ENCODE measurements around the gene DNAH7. TPM values are rescaled to one million over a fixed set of nuclear protein-coding genes. Genes with fewer than 3 reads are reported as not detected.

Gene DNAH7
- total and polyA plus RNA-seq, 10 of the 15 experiments (the other 5 are each of a cell fraction or from before 2014, with no cell fraction given): 0.05 to 0.61 (median 0.16) TPM

DNA sequence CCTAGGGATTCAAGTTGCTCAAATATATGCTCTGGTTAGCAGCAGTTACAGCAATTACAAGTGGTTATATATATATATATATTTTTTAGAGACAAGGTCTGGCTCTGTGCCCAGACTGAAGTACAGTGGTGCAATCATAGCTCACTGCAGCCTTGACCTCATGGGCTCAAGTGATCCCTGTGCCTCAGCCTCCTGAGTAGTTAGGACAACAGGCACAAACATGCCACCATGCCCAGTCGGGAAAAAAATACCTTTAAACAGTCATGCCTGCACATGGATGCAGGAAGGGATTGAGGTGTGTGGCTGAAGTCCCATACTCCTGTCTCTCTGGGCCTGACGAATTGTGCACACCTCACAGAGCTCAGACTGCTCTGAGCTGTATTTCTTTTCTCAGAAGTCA is 19.6 kb upstream of the DNAH7 start:
- Histone ChIP-seq H3K27me3 (replicated peaks in 1 of 2; ENCODE audit: control insufficient read depth in 2 of 2, insufficient read depth in 2 of 2, low read length in 1 of 2) (no peaks in the 10 kb centered on the region), H3K9ac (ENCODE audit: control insufficient read depth, insufficient read depth, low read length) (no peak overlapping the region), H3K9me3 (replicated peaks; ENCODE audit: control insufficient read depth, insufficient read depth, low read length) (peaks cover 9% of the 10 kb centered on the region; the same call in 2 of the 3 replicates), H3K79me2 (ENCODE audit: control insufficient read depth, insufficient read depth, low read length) (no peaks in the 10 kb centered on the region), H3K27ac (ENCODE audit: control insufficient read depth, insufficient read depth) (no peak overlapping the region), H3K4me3 (no peak overlapping the region), H3K36me3 (ENCODE audit: control insufficient read depth in 2 of 2, insufficient read depth in 2 of 2, low read length in 1 of 2) (no peaks in the 10 kb centered on the region), H2AFZ (ENCODE audit: control insufficient read depth, low read depth, low read length) (no peak overlapping the region), H3K4me2 (ENCODE audit: control insufficient read depth, insufficient read depth) (no peak overlapping the region), H4K20me1 (ENCODE audit: control insufficient read depth, insufficient read depth) (no peaks in the 10 kb centered on the region), H3K4me1 (ENCODE audit: control insufficient read depth, insufficient read depth, low read length) (peaks cover 4% of the 10 kb centered on the region; the same call in 1 of the 2 replicates)
- DNase-seq (ENCODE audit: low read depth, low spot score): no peak
- ChIA-PET POLR2A (interaction anchor here (1.1 kb wide), 1 partner anchor 21 kb away, joined by 3 read pairs; no protein-coding TSS in a partner anchor), SMC1A (ENCODE audit: uncharacterized antibody, unreplicated experiment) (interaction anchor here (1.0 to 1.2 kb wide), 2 partner anchors 10 to 13 kb away, joined by 4 to 5 read pairs; no protein-coding TSS in a partner anchor), CTCF (interaction anchor here (1.0 kb wide), 1 partner anchor 9 kb away, joined by 4 read pairs; no protein-coding TSS in a partner anchor), RAD21 (ENCODE audit: unreplicated experiment) (interaction anchor here (0.8 to 1.0 kb wide), 3 partner anchors 13 to 188 kb away, joined by 3 read pairs; no protein-coding TSS in a partner anchor)
- intact Hi-C loops (cut with micrococcal nuclease; ENCODE audit: unreplicated experiment): no loop called here
- WGBS (ENCODE audit: insufficient coverage, insufficient replicate concordance, low lambda C conversion rate, missing lambda C conversion rate): 85% methylated on average over 2 of the region's 2 CpGs
- FAIRE-seq: no peak
- ATAC-seq: no peak
- TF ChIP-seq SMAD5 (IDR thresholded peaks at IDR 0.05; ENCODE audit: low read depth) (no peak), ZNF217 (IDR thresholded peaks at IDR 0.05) (no peak), DPF2 (IDR thresholded peaks at IDR 0.05) (no peak), NFYA (IDR thresholded peaks at IDR 0.05; ENCODE audit: borderline replicate concordance, low read depth, low read length) (no peak), TAF1 (IDR thresholded peaks at IDR 0.05; ENCODE audit: borderline replicate concordance, low read depth, low read length) (no peak)
- in situ Hi-C loops (cut with MboI): no loop called here
- BruUV-seq (replicated peaks): no TSS peak
